ENCODE data around the gene PNMA3. TPM values are rescaled to one million over a fixed set of nuclear protein-coding genes. Genes with fewer than 3 reads are reported as not detected.
"Not testable (repeated sequence)": the region's sequence is repeated elsewhere in the genome, so short reads cannot be mapped to it uniquely, and the experiment has no call there.

The PNMA3 gene
- total RNA-seq, 1 experiment from 2014 or later: not detected

- no peak overlapping the region for H3K27ac ChIP-seq
- no peaks in the 10 kb centered on the region for H3K36me3 ChIP-seq (ENCODE audit: low read depth)
- DNase-seq: no peak
- peaks cover 6% of the 10 kb centered on the region; the same call in 1 of the 2 replicates for H3K27me3 ChIP-seq (ENCODE audit: insufficient read depth, low read depth)
- no peaks in the 10 kb centered on the region for H3K79me2 ChIP-seq (ENCODE audit: low read depth)
- BruUV-seq (replicated peaks): no TSS peak
- no peak overlapping the region for H3K4me3 ChIP-seq
- intact Hi-C loops (cut with micrococcal nuclease; ENCODE audit: unreplicated experiment): no loop called here
- H3F3A ChIP-seq (ENCODE audit: insufficient read depth, low read depth): no peaks in the 10 kb centered on the region
- ChIA-PET POLR2A (ENCODE audit: unreplicated experiment) (interaction anchor here (0.6 kb wide), 1 partner anchor 160 kb away, joined by 5 read pairs; no protein-coding TSS in a partner anchor), CTCF (no interaction called here)
- no peak overlapping the region for H2AFZ ChIP-seq
- no peaks in the 10 kb centered on the region for H3K9me3 ChIP-seq (ENCODE audit: insufficient read depth, low read depth)
- H3K9me2 ChIP-seq (ENCODE audit: insufficient read depth): no peaks in the 10 kb centered on the region
- H4K20me1 ChIP-seq (ENCODE audit: insufficient read depth): no peaks in the 10 kb centered on the region
- no peaks in the 10 kb centered on the region for H3K4me1 ChIP-seq (replicated peaks; ENCODE audit: insufficient read depth)
- no peak overlapping the region for H3K4me2 ChIP-seq
- TF ChIP-seq CTCF (conservative IDR thresholded peaks at IDR 0.05): no peak
- no peak for TF ChIP-seq EZH2 (IDR thresholded peaks at IDR 0.05; ENCODE audit: low read depth)
These were observed 18.1 kb downstream of the PNMA3 start for GRCh38 chrX:153074262-153074899.

GRCh38 chrX:153074935-153075334 lies 18.7 kb downstream of the PNMA3 start:
- Histone ChIP-seq H2AFZ (no peak overlapping the region), H3F3A (ENCODE audit: insufficient read depth, low read depth) (no peaks in the 10 kb centered on the region), H3K79me2 (ENCODE audit: low read depth) (no peaks in the 10 kb centered on the region), H4K20me1 (ENCODE audit: insufficient read depth) (no peaks in the 10 kb centered on the region), H3K27me3 (ENCODE audit: insufficient read depth, low read depth) (peaks cover 6% of the 10 kb centered on the region; the same call in 1 of the 2 replicates), H3K9me3 (ENCODE audit: insufficient read depth, low read depth) (no peaks in the 10 kb centered on the region), H3K36me3 (ENCODE audit: low read depth) (no peaks in the 10 kb centered on the region), H3K9me2 (ENCODE audit: insufficient read depth) (no peaks in the 10 kb centered on the region), H3K4me3 (no peak overlapping the region), H3K27ac (no peak overlapping the region), H3K4me1 (replicated peaks; ENCODE audit: insufficient read depth) (no peaks in the 10 kb centered on the region), H3K4me2 (no peak overlapping the region)
- DNase-seq: no peak
- BruUV-seq (replicated peaks): no TSS peak
- CTCF ChIA-PET: no interaction called here
- POLR2A ChIA-PET (ENCODE audit: unreplicated experiment): no interaction called here
- intact Hi-C loops (cut with micrococcal nuclease; ENCODE audit: unreplicated experiment): no loop called here
- TF ChIP-seq CTCF (conservative IDR thresholded peaks at IDR 0.05): no peak
- no peak for TF ChIP-seq EZH2 (IDR thresholded peaks at IDR 0.05; ENCODE audit: low read depth)

- H4K20me1 ChIP-seq (ENCODE audit: insufficient read depth): no peaks in the 10 kb centered on the region
- H3K36me3 ChIP-seq (ENCODE audit: low read depth): no peaks in the 10 kb centered on the region
- TF ChIP-seq CTCF (conservative IDR thresholded peaks at IDR 0.05) (no peak), EZH2 (IDR thresholded peaks at IDR 0.05; ENCODE audit: low read depth) (no peak)
- ChIA-PET POLR2A (ENCODE audit: unreplicated experiment) (no interaction called here), CTCF (no interaction called here)
- H3K79me2 ChIP-seq (ENCODE audit: low read depth): no peaks in the 10 kb centered on the region
- no TSS peak for BruUV-seq (replicated peaks)
- no peak overlapping the region for H3K4me3 ChIP-seq
- H3F3A ChIP-seq (ENCODE audit: insufficient read depth, low read depth): no peaks in the 10 kb centered on the region
- no peaks in the 10 kb centered on the region for H3K9me2 ChIP-seq (ENCODE audit: insufficient read depth)
- peaks cover 6% of the 10 kb centered on the region; the same call in 1 of the 2 replicates for H3K27me3 ChIP-seq (ENCODE audit: insufficient read depth, low read depth)
- no peaks in the 10 kb centered on the region for H3K4me1 ChIP-seq (replicated peaks; ENCODE audit: insufficient read depth)
- intact Hi-C loops (cut with micrococcal nuclease; ENCODE audit: unreplicated experiment): no loop called here
- no peak overlapping the region for H2AFZ ChIP-seq
- no peaks in the 10 kb centered on the region for H3K9me3 ChIP-seq (ENCODE audit: insufficient read depth, low read depth)
- no peak overlapping the region for H3K27ac ChIP-seq
- no peak for DNase-seq
- H3K4me2 ChIP-seq: no peak overlapping the region
These were observed 19.1 kb downstream of the PNMA3 start for GRCh38 chrX:153075366-153075765.

- DNase-seq; POLR2A ChIA-PET (ENCODE audit: unreplicated experiment); BruUV-seq (replicated peaks); H3K4me1 ChIP-seq (replicated peaks; ENCODE audit: insufficient read depth); H3K27me3 ChIP-seq (ENCODE audit: insufficient read depth, low read depth); intact Hi-C loops (cut with micrococcal nuclease; ENCODE audit: unreplicated experiment); H3K27ac ChIP-seq; H2AFZ ChIP-seq; H3K9me3 ChIP-seq (ENCODE audit: insufficient read depth, low read depth); H3K4me3 ChIP-seq; H3K4me2 ChIP-seq; H3F3A ChIP-seq (ENCODE audit: insufficient read depth, low read depth); H3K36me3 ChIP-seq (ENCODE audit: low read depth); CTCF ChIA-PET; H3K9me2 ChIP-seq (ENCODE audit: insufficient read depth); H4K20me1 ChIP-seq (ENCODE audit: insufficient read depth); H3K79me2 ChIP-seq (ENCODE audit: low read depth): not testable (repeated sequence)
These were observed 21.3 kb downstream of the PNMA3 start for GRCh38 chrX:153077437-153078135.

GRCh38 chrX:153083238-153083923 lies 27.1 kb downstream of the PNMA3 start:
- H3K4me1 ChIP-seq (replicated peaks; ENCODE audit: insufficient read depth); H4K20me1 ChIP-seq (ENCODE audit: insufficient read depth); intact Hi-C loops (cut with micrococcal nuclease; ENCODE audit: unreplicated experiment); DNase-seq; CTCF ChIA-PET; H3K9me2 ChIP-seq (ENCODE audit: insufficient read depth); H3F3A ChIP-seq (ENCODE audit: insufficient read depth, low read depth); H3K36me3 ChIP-seq (ENCODE audit: low read depth); BruUV-seq (replicated peaks); H3K4me3 ChIP-seq; H3K79me2 ChIP-seq (ENCODE audit: low read depth); H3K9me3 ChIP-seq (ENCODE audit: insufficient read depth, low read depth); POLR2A ChIA-PET (ENCODE audit: unreplicated experiment); H3K4me2 ChIP-seq; H2AFZ ChIP-seq; H3K27ac ChIP-seq: not testable (repeated sequence)
- peaks cover 46% of the 10 kb centered on the region for H3K27me3 ChIP-seq (ENCODE audit: insufficient read depth, low read depth)

All from PC-9 (cell line).